Vagina (tissue), 2 donors: ENCODE results near the gene BNIP3. TPM values are rescaled to one million over a fixed set of nuclear protein-coding genes. Genes with fewer than 3 reads are reported as not detected.

Experiments
- DNase-seq, 2 donors: peaks; one replicate each; pipeline ENCODE4 v3.0.0-alpha.2; 2017; ENCODE audit errors: extremely low spot score in 2 of 2
- H3K27ac ChIP-seq: fragments of 200-600 bp; sonication (generic); one replicate; pipeline ENCODE4 v1.5.1; 2019
- H3K27me3 ChIP-seq: fragments of 200-600 bp; sonication (generic); one replicate; pipeline ENCODE4 v1.5.1; 2019
- H3K36me3 ChIP-seq, 2 donors: fragments of 200-600 bp; sonication (generic); one replicate each; pipeline ENCODE4 v1.5.1; 2017 to 2019
- H3K4me1 ChIP-seq: fragments of 200-600 bp; sonication (generic); one replicate; pipeline ENCODE4 v1.5.1; 2019
- H3K4me3 ChIP-seq, 2 donors: fragments of 200-600 bp; sonication (generic); 1 replicate in 1 of 2; 2 replicates in 1 of 2; pipeline ENCODE4 v1.5.1; 2016 to 2019
- H3K9me3 ChIP-seq: fragments of 200-600 bp; sonication (generic); one replicate; pipeline ENCODE4 v1.5.1; 2019
- CTCF ChIP-seq, 3 experiments: fragments of 450-650 bp in 2 of 3; fragments of 200-600 bp in 1 of 3; sonication (generic) in 1 of 3; IDR thresholded peaks; one replicate each; pipeline ENCODE4 v1.5.1; 2017 to 2019; ENCODE audit warnings: antibody characterized with exemption in 3 of 3, mild to moderate bottlenecking in 2 of 3, moderate library complexity in 2 of 3
- POLR2A ChIP-seq, 2 donors: fragments of 450-650 bp; IDR thresholded peaks; one replicate each; pipeline ENCODE4 v1.6.1; 2017; ENCODE audit warnings: antibody characterized with exemption in 2 of 2, mild to moderate bottlenecking in 2 of 2, moderate library complexity in 2 of 2
- POLR2AphosphoS5 ChIP-seq, 2 donors: sonication (generic); formaldehyde crosslinking; IDR thresholded peaks; one replicate each; pipeline ENCODE4 v1.9.0; 2017; ENCODE audit warnings: antibody characterized with exemption in 2 of 2, mild to moderate bottlenecking in 2 of 2, low read depth in 1 of 2; ENCODE audit not compliant: insufficient read depth in 1 of 2
- intact Hi-C: fragments of 100-400 bp; cut with DNase I; formaldehyde crosslinking; loops from one replicate; pipeline ENCODE4 v1.15.1; 2023
- total RNA-seq: library from RNA; depleted of rRNA; stranded (reverse); fragments of >200 nt; gene quantifications from one replicate; pipeline ENCODE4 v1.2.3, GENCODE V29; 2016

The BNIP3 gene
- total RNA-seq: 40.8 TPM

- no peaks in the 10 kb centered on the region for H3K9me3 ChIP-seq
- DNase-seq: no peak
- intact Hi-C loops: no loop called here
- peak within 1 kb of the TSS; percentile 87 to 97 for H3K4me3 ChIP-seq
- no peaks in the 10 kb centered on the region for H3K27me3 ChIP-seq
- peaks cover 52% of the 10 kb centered on the region for H3K4me1 ChIP-seq
- no peaks in the 10 kb centered on the region for H3K36me3 ChIP-seq
- peak within 1 kb of the TSS; percentile 85 for H3K27ac ChIP-seq
- TF ChIP-seq POLR2A (IDR thresholded peaks at IDR 0.05): peak in 1 of 2 donors; percentile 86
- TF ChIP-seq POLR2AphosphoS5 (IDR thresholded peaks at IDR 0.05; ENCODE audit: insufficient read depth in 1 of 2, low read depth in 1 of 2): peak in 1 of 2 donors; percentile 92
- no peak for TF ChIP-seq CTCF (IDR thresholded peaks at IDR 0.05)
Measured at GRCh38 chr10:131981429-131982184, at the start of gene BNIP3. TSS of gene BNIP3 (minus strand) at chr10:131981923. CDS start at chr10:131981806, 117 bp downstream.

DNA sequence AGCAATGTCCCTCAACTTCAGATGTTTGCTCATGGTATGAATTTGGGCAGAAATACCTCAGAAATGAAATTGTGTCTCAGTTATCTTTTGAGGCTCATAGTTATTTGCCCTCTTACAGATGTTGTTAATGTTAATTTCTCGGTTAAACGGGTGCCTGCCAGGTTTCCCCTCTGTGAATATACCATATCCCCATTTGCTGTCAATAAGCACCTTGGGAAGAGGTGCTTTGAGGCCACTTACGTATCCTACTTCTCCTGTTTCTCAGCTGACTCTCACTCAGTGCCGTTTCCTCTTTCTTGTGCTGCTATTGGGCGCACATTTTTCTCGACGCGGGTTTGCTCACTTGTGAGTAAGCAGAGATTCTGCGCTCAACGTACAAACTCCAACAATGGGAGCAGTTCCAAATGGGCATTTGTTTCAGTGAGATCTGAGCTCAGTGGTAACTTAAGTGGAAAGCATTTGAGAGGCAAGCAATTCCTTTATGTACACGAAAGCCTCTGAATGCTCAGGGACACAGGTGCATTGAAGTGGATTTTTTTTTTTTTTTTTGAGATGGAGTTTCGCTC is 49.3 kb upstream of the BNIP3 start:
- H3K4me1 ChIP-seq: peaks cover 3% of the 10 kb centered on the region
- TF ChIP-seq CTCF (IDR thresholded peaks at IDR 0.05): no peak
- no peak for TF ChIP-seq POLR2A (IDR thresholded peaks at IDR 0.05)
- no peak for TF ChIP-seq POLR2AphosphoS5 (IDR thresholded peaks at IDR 0.05; ENCODE audit: insufficient read depth in 1 of 2, low read depth in 1 of 2)
- H3K27ac ChIP-seq: no peak overlapping the region
- no peaks in the 10 kb centered on the region for H3K27me3 ChIP-seq
- intact Hi-C loops: no loop called here
- H3K4me3 ChIP-seq: no peak overlapping the region
- no peaks in the 10 kb centered on the region for H3K9me3 ChIP-seq
- DNase-seq: no peak
- no peaks in the 10 kb centered on the region for H3K36me3 ChIP-seq

- H3K27me3 ChIP-seq: no peaks in the 10 kb centered on the region
- intact Hi-C loops: no loop called here
- H3K4me3 ChIP-seq: no peak overlapping the region
Measured at GRCh38 chr10:132028706-132029105, 47.0 kb upstream of the BNIP3 start.

GRCh38 chr10:132027423-132027983 is 45.8 kb upstream of the BNIP3 start:
- no peaks in the 10 kb centered on the region for H3K9me3 ChIP-seq
- no peaks in the 10 kb centered on the region for H3K27me3 ChIP-seq
- H3K4me3 ChIP-seq: no peak overlapping the region
- no peak for DNase-seq
- H3K27ac ChIP-seq: no peak overlapping the region
- no peaks in the 10 kb centered on the region for H3K36me3 ChIP-seq
- H3K4me1 ChIP-seq: peaks cover 6% of the 10 kb centered on the region
- intact Hi-C loops: no loop called here
- no peak for TF ChIP-seq CTCF (IDR thresholded peaks at IDR 0.05)

More at GRCh38 chr10:132028706-132029105, 47.0 kb upstream of the BNIP3 start:
- Histone ChIP-seq H3K36me3 (no peaks in the 10 kb centered on the region), H3K27ac (no peak overlapping the region), H3K4me1 (peaks cover under 1% of the 10 kb centered on the region), H3K9me3 (no peaks in the 10 kb centered on the region)
- TF ChIP-seq POLR2A (IDR thresholded peaks at IDR 0.05): no peak
- TF ChIP-seq CTCF (IDR thresholded peaks at IDR 0.05): no peak
- no peak for TF ChIP-seq POLR2AphosphoS5 (IDR thresholded peaks at IDR 0.05; ENCODE audit: insufficient read depth in 1 of 2, low read depth in 1 of 2)
- DNase-seq: no peak
